ENCODE measurements around the gene COX6B2.

DNA sequence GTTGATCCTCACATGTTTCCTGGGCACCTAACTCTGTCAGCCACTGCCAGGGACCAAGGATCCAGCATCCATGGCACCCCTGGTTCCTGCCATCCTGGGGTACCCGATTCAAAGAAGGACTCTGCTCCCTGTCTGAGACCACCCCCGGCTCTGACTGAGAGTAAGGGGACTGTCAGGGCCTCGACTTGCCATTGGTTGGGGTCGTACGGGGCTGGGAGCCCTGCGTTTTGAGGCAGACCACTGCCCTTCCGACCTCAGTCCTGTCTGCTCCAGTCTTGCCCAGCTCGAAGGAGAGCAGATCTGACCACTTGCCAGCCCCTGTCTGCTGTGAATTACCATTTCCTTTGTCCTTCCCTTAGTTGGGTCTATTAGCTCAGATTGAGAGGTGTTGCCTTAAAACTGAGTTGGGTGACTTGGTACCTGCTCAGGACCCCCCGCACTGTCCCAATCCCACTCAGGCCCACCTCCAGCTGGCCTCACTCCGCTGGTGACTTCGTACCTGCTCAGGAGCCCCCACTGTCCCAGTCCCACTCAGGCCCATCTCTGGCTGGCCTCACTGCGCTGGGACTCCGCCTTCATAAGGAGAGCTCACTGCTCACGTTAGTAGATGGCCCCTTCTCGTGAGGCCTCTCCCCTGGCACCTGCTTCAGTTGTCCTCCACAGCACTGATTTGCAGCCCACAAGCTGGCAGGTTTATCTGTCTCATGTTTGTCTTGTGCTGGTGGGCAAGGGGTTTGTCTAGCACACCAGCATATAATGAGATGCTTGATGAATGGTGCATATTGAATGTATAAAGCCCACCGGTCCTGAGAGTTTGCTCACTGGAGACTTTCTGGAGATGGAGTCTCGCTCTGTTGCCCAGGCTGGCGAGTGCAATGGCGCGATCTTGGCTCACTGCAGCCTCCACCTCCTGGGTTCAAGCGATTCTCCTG lies 35.1 kb upstream of the COX6B2 start:
- TF ChIP-seq, protein P1, sequence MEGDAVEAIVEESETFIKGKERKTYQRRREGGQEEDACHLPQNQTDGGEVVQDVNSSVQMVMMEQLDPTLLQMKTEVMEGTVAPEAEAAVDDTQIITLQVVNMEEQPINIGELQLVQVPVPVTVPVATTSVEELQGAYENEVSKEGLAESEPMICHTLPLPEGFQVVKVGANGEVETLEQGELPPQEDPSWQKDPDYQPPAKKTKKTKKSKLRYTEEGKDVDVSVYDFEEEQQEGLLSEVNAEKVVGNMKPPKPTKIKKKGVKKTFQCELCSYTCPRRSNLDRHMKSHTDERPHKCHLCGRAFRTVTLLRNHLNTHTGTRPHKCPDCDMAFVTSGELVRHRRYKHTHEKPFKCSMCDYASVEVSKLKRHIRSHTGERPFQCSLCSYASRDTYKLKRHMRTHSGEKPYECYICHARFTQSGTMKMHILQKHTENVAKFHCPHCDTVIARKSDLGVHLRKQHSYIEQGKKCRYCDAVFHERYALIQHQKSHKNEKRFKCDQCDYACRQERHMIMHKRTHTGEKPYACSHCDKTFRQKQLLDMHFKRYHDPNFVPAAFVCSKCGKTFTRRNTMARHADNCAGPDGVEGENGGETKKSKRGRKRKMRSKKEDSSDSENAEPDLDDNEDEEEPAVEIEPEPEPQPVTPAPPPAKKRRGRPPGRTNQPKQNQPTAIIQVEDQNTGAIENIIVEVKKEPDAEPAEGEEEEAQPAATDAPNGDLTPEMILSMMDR (conservative IDR thresholded peaks at IDR 0.05 in 1 of 2, IDR thresholded peaks at IDR 0.05 in 1 of 2; ENCODE audit: low read depth in 1 of 2, low read length in 2 of 2) = no peak
- TF ChIP-seq EZH2 (IDR thresholded peaks at IDR 0.05; ENCODE audit: low read length, missing control alignments) = no peak
